NCI-H1048 (cell line): ENCODE measurements around the gene CD70.
A peak's percentile ranks its signal among the peaks of the same experiment; 100 is the strongest.
"Not testable (repeated sequence)": the region's sequence is repeated elsewhere in the genome, so short reads cannot be mapped to it uniquely, and the experiment has no call there.

Experiments used
- DNase-seq: peaks from one replicate; lab custom pipeline; 2025; lab: John Stamatoyannopoulos, UW

Gene CD70

GRCh38 chr19:6590827-6591319 lies at the start of gene CD70:
Gene CD70 (minus strand): TSS chr19:6591150. CDS start chr19:6591002, 148 bp downstream.
- DNase-seq = no peak

- not testable (repeated sequence) for DNase-seq
Measured at GRCh38 chr19:6640333-6640732, 49.4 kb upstream of the CD70 start.

GRCh38 chr19:6639439-6639838 lies 48.5 kb upstream of the CD70 start:
- no peak for DNase-seq

- DNase-seq = not testable (repeated sequence)
Measured at GRCh38 chr19:6633456-6633813, 42.5 kb upstream of the CD70 start.

- DNase-seq = not testable (repeated sequence)
Measured at GRCh38 chr19:6632747-6633455, 42.0 kb upstream of the CD70 start.

- peak; percentile 11 for DNase-seq
Measured at GRCh38 chr19:6632002-6632621, 41.2 kb upstream of the CD70 start.

- no peak for DNase-seq
Measured at GRCh38 chr19:6626764-6627163, 35.8 kb upstream of the CD70 start.

- DNase-seq = no peak
Measured at GRCh38 chr19:6617374-6617773, 26.4 kb upstream of the CD70 start.

- DNase-seq = no peak
Measured at GRCh38 chr19:6616011-6616410, 25.1 kb upstream of the CD70 start.

GRCh38 chr19:6613711-6614110 lies 22.8 kb upstream of the CD70 start:
- DNase-seq = no peak

GRCh38 chr19:6610934-6611852 lies 20.2 kb upstream of the CD70 start:
- no peak for DNase-seq

- no peak for DNase-seq
Measured at GRCh38 chr19:6608940-6609339, 18.0 kb upstream of the CD70 start.

- not testable (repeated sequence) for DNase-seq
Measured at GRCh38 chr19:6608146-6608545, 17.2 kb upstream of the CD70 start.

GRCh38 chr19:6606276-6607070 lies 15.5 kb upstream of the CD70 start:
- DNase-seq = not testable (repeated sequence)

GRCh38 chr19:6604906-6605305 lies 14.0 kb upstream of the CD70 start:
- no peak for DNase-seq

GRCh38 chr19:6602729-6603114 lies 11.8 kb upstream of the CD70 start:
- DNase-seq = no peak

- not testable (repeated sequence) for DNase-seq
Measured at GRCh38 chr19:6601537-6602052, 10.6 kb upstream of the CD70 start.

GRCh38 chr19:6600951-6601536 lies 10.1 kb upstream of the CD70 start:
- DNase-seq = not testable (repeated sequence)

- DNase-seq = no peak
Measured at GRCh38 chr19:6599866-6600454, 9.0 kb upstream of the CD70 start.

GRCh38 chr19:6598254-6598892 lies 7.4 kb upstream of the CD70 start:
- DNase-seq = not testable (repeated sequence)
